GM19463 (cell line): ENCODE data around the gene MYRF.

Experiments
- ATAC-seq: cut with Tn5 transposase; IDR thresholded peaks from one replicate; pipeline ENCODE4 v1.9.1; 2021; ENCODE audit warnings: mild to moderate bottlenecking, moderate library complexity; ENCODE audit not compliant: unreplicated experiment

The MYRF gene

DNA sequence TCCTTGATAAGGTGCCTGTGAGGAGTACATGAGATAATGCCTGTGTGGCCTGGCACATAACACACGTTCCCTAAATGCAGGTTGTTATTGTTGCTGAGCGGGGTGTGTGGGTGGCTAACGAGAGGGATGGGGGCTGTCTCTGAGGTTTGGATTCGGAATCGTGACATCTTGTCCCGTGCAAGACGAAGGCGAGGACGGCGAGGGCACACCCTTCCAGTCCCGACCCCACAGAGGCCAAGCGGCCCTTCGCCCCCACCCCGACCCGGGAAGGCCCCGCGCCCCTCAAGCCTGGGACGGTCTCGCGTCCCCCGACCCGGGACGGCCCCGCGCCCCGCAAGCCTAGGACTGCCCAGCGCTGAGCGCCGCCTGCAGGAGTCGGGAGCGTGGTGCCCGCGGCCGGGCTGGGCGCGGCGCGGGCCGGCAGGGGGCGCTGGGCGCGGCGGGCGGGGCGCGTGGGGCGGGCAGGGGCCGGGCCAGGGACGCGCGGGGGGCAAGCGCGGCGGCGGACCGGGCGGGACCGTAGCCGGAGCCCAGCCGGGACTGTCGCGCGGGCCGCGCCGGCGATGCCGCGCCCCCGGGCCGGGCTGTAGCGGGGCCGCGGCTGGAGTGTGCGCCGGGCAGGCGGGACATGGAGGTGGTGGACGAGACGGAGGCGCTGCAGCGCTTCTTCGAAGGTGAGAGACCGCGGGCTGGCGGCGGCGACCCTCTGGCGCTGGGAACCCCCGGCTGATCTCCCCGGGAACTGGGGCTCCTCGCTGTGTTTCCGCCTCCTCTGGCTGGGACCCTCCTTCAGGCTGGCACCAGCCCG lies at the start of gene MYRF:
Gene MYRF (plus strand): TSS at position 520 of the 808 bp plus-strand sequence. CDS start 109 bp downstream, at position 629.
- ATAC-seq = peak; percentile 45

DNA sequence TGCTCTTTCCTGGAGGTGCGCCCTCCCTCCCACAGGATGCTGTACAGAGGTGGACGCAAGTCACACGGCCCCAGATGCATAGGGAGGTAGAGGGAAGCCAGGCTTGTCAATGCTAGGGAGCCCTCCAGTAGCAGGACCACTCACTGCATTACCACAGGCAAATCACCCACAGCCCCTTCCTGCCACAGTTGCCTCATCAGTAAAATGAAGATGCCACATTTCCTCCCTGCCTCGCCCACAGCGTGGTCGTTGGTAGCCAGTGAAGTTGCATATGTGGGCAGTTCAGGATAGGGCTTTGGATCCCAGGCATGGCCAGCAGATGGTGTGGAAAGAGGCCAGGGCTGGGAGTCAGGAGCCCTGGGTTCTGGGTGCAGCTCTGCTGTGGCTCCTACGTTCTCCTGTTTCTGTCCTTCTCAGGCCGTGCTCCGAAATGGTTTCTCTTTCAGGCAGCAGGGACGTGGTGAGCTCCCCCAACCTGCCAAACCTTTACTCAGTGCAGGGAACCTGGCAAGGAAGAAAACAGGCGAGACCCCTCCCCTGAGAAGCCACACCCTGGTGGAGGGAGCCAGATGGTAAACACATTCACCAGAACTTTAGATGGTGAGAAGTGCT lies 49.6 kb upstream of the MYRF start:
- ATAC-seq = no peak

DNA sequence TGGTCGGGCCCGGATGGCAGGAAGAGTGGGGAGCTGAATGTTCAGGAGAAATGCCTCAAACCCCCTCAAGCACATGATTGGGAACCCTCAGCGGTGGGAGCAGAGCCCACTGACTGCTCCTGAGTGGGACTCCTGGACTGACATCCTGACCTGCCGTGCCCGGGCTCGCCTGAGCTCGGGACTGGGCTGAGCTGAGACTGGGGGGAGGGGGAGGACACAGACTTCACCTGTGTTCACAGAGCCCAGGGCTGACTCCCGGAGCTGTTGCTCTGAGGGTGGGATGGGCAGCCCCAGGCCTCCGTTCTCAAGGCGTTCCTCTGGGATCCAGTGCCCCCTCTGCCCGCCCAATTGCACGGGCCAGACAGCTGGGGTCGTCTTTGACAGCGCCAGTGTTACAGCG lies 47.6 kb upstream of the MYRF start:
- ATAC-seq = no peak

DNA sequence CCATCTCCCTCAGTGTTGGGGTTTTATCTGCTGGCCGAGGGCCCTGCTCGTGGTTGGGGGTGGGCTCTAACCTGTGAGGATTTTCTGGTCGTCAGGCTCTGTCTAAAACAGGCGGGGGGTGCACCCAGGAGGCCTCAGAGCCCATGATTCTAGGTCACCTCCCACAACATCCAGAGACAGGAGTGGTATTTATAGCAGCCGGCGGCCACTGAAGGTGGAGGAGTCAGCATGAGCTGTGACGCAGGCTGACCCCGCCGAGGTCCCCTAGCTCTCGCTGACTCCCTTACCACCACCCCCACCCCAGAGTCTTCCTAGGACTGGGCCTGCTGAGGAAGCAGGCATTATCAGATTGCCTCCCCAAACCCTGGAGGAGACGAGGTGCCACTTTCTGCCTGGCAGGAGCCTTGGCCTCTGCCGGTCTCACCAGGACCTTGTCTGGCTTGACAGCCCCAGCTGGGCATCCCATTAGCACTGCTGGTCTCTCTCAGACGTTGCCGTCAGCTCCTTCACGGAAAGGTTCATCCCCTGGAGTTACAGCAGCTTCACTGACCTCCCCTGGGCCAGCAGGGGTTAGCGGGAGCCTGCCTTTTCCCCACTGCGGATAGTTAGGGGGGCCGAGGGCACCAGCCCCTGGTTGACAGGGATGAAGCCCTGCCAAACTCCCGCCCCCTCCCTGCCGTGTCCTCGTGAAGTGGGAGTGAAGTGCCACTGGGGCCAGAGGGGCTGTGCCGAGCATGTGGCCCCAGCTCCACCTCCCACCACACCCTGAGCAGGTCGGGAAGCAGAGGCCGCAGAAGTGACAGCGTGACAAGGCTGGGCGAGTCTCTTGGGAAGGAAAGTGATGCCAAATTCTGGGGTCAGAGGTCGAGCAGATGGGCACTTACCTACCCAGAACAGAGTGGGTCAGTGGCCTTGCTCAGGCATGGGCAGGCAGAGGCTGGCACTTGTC lies 45.7 kb upstream of the MYRF start:
- no peak for ATAC-seq

DNA sequence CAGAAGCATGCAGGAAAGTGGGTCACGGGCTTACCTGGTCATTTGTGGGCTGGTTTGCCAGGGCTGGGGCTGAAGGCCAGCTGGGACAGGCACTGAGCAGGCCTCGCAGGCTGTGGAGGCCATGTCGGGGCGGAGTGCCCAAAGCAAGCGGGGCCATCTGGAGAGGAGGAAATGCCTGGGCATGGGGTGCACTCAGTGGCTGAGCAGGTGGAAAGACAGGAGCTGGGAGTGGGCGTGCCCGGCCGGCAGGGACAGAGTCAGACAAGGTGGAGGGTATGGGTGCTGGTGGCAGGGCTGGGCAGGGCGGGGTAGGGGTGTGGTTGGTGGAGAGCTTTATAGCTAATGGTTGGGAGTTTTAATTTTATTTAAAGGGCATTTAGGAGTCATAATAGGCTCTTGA lies 44.9 kb upstream of the MYRF start:
- ATAC-seq = no peak

DNA sequence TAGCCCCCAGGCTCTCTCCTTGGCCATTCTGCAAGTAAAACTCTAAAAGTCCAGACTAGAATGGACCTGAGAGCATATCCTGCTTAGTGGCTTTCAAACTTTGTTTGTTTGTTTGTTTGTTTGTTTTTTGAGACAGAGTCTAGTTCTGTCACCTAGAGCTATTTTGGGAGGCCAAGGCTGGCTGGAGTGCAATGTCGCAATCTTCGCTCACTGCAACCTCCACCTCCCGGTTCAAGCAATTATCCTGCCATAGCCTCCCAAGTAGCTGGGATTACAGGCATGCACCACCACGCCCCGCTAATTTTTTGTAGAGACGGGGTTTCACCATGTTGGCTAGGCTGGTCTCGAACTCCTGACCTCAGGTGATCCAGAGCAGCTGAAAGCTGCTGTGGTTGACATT lies 43.3 kb upstream of the MYRF start:
- ATAC-seq = no peak

DNA sequence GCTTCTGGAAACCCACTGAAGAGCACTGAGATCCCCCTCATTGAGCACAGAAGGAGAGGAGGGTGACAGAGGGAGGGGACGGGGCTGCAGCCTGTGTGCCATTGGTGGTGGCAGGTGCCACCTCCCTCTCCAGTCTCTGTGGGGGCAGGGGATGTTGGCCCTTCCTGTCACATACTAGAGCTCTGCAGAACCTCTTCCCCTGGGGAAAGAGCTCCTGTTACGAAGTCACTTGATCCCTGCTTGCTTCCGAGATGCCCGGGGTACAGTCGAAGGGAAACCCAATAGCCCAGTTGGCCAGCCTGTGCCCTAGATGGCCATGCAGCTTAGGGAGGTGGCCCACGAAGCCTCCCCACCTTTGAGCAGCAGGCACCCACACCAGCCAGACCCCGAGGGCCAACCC lies 42.9 kb upstream of the MYRF start:
- no peak for ATAC-seq

DNA sequence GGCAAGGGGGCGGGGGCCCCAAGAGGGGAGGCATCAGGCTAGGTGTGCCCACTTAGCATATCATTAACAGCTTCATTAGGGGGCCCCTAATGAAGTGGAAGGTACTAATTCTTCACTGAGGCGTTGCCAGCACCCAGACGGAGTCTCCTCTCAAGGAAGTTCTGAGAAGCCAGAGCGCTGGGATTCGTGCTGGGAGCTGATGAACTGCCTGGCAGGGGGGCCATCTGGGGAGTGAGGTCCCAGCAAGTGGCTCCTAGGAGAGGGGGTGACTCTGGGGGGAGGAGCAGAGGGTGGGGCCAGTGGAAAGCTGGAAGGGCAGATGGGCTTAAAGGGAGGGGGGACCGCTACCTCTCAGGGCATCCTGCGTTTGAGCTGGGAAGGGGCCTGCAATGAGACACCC lies 42.4 kb upstream of the MYRF start:
- ATAC-seq = no peak

DNA sequence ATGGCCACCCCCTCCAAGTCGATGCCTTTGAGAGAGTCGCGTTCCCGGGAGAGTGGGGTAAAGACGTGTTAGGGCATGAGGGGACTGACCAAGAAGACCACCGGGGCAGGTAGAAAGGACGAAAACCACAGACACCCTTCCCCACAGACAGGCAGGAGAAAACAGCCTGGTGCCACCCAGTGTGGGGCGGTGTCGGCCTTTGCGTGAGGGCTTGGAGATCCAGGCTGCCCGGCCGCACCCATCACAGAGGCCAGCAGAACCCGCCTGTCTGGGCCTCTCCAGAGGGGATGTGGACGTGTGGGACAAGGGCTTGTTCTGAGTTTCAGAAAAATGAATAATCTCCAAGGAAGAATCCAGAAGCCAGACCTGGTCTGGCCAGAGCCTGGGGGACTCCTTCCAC lies 41.4 kb upstream of the MYRF start:
- no peak for ATAC-seq

DNA sequence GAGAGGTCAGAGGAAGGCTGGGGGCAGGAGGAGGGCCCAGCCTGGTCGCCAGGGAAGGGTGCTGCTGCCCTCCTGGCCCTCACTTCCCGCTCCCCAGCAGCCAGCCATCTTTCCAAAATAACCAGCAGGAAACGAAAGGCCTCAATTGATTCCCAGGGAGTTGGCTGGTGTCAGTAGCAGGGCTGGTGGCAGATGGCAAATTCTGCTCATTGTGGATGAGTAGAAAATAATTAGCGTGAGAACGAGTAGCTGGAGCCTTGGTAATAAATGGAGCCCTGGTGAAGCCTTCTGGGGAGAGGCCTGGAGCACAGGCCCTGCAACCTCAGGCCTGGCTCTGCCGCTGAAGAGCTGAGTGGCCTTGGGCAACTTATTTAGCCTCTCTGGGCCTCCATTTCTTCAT lies 40.9 kb upstream of the MYRF start:
- no peak for ATAC-seq

DNA sequence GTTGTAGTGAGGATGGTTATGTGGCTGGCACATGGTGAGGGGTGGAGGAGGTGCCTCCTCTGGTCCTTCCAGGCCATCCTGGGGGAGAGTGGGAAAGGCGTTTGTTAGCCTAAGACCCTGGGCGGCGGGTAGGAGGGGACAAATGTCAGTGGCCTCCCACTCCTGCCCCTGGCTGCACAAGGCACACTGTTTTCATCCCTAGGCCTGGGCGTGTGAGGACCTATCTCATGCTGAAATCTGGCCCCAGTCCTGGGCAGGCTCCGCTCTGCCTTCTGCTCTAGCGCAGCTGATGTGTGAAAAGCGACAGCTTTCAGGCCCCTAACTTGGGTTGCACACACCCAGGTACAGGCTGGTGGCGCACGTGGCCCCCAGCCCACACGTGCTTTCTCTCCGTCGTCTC lies 40.1 kb upstream of the MYRF start:
- no peak for ATAC-seq

DNA sequence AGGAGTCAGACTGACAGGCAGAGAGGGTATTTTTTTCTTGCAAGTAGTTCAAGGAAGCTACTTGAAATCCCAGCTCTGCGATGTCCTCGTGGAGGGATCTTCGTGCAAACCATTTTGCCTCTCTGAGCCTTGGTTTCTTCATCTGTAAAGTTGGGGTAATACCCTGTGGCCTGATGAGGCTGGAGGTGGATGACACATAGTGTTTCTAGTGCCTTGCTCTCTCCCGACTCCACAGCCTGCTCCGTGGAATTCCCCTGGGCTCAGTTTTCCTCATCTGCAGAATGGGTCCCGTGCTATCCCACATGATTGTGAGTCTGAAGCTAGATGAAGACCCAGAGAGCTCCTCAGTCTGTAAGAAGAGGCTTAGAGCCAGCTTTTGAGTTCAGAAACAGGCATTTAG lies 39.6 kb upstream of the MYRF start:
- no peak for ATAC-seq

DNA sequence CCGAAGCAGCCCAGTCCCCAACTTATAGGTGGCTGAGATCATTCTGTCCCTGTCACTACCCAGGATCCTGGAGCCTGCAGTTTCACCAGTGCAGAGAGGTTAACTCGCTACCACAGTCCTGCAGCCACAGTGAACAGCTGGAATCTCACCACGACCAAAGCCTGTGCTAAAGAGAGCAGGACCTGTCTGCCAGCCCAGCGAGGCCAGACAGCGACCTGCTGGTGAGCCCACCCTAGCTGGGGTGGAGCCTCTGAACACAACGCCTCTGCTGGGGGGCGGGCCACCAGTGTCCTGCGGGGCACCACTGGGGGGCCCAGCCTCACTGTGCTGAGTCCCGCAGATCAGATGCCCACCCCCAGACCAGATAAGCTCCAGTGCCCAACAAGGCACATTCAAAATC lies 39.0 kb upstream of the MYRF start:
- no peak for ATAC-seq

DNA sequence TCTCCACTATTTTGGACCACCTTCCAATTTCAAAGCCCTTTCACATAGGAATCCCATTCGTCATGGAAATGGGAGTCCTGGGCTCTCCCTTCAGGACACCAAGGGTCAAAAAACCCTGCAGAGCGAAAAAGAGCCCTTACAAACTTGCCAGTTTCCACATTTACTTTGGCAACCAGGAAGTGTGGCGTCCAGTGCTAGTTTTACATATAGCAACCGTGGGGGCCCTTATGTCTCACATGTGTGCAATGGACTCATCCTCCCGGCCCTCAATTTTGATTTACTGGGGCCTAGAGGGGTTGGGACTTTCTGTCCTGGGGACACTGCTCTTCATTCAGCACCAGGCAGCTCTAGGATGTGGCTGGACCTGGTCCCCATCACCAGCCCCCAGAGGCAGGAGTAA lies 38.5 kb upstream of the MYRF start:
- no peak for ATAC-seq

DNA sequence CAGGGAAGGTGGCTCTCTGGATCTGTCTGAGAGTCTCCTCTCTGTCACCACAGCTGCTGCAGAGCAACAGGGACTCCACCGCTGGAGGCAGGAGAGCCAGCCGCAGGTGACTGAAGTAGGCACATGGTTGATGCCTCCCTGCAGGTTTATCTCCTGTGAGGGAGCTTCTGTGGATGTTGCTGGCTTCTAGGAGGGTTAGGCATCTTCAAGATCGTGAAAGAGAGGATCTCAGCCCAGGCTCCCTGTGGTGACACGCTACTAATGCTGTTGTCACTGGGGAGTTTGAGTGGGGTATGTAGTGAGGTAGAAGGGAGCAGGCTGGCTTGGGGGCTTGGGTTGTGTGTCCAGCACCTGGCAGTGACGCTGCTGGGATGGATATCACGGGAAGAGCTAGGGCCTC lies 38.1 kb upstream of the MYRF start:
- no peak for ATAC-seq

DNA sequence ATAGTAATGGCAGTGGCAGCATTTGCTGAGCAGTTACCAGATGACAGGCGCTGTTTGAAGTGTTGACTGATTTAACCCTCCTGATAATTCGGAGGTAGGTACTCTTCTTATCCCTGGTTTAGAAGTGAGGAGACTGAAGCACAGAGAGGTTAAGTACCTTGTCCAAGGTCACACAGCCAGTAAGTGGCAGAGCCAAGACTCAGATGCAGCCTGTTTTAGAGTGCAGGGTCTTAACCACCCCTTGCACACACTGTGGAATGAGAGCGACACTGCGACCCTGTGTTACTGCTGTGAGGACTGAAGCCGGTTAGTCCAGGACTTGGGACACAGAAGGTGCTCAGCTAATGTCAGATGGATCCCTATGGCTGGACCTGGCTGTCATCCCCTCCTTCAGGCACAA lies 37.5 kb upstream of the MYRF start:
- no peak for ATAC-seq

DNA sequence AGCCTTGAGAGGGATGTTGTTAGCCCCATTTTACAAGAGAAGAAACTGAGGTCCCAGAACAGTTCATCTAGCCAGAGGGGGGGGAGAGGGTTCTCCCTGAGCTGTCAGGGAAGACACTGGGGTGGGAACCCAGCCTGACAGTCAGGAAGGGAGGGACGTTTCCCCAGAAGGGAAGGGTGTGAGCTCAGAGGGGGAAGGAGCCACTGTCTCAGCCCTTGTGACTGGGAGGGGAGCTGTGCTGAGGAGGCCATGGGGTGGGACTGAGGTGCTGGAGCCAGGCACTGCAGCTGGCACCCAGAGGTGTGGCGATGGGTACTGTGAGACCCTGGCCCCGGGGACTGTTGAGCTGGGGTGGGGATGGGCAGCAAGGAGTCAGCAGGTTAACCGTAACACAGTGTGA lies 36.6 kb upstream of the MYRF start:
- ATAC-seq = no peak

DNA sequence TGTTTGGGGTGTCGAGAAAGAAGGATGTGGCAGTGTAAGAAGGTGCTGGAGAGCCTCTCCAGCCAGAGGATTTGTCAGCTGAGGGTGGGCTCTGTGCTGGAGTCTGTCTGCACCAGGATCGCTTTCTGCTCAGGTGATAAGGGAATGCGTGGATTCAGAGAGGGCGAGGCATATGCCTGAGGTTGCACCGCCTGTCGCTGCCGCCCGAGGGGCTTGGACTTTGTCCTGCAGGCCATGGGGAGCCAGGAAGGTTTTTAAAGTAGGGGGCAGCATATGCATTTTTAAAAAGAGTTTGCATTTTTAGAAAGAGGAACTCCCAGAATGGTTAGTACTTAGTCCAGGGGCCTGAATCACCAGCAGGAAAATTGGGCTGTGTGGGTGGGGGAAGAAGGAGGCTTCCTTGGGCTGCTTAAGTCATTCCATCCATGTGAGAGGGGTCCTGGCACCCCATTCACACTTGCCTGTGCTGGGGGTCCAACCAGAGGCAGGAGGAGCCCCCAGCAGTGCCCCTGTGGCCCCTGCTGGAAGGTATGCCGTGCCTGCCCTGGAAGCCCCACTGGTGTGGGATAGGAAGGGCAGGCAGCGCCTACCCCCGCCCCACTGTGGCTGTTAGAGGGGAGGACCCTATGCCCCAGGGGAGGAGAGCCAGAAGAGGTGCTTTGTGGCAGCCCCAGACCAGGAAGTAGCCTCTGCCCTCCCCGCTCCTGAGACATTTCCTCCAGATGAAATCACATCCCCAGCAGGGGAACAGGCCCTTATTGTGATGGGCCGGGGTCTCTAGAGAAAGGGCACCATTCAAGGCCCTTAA lies 35.8 kb upstream of the MYRF start:
- ATAC-seq = no peak

DNA sequence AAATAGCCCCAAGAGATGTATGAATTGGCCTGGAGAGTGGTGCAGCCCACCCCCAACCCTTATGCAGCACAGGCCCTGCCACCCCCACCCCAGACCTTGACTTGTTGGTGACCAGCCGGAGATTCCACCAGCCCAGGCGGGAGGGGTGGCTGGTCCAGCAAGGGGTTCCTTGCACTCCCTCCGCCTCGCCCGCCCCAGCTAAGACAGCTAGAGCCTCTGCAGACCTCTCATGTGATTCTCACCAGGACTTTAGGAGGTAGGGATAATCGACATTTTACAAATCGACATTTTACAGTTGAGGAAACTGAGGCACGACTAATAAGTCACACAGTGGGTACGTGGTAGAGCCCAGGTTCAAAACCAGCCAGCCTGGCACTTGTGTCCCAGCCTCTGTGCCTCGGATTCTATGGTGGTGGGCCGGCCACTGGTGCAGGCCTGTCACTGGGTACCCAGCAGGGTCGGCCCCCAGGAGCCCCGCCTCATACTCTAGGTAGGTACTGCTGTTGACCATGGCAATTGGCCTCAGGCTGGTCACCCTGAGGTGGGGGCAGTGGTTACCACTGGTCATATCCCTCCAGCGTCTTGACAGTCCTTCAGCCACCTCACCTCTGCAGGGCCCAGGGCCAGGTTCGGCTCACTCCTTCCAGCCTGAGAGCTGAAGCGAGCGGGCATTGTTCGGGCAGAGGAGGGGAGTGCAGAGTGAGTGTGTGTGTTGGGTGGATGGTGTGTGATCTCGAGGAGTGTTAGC lies 35.0 kb upstream of the MYRF start:
- no peak for ATAC-seq

DNA sequence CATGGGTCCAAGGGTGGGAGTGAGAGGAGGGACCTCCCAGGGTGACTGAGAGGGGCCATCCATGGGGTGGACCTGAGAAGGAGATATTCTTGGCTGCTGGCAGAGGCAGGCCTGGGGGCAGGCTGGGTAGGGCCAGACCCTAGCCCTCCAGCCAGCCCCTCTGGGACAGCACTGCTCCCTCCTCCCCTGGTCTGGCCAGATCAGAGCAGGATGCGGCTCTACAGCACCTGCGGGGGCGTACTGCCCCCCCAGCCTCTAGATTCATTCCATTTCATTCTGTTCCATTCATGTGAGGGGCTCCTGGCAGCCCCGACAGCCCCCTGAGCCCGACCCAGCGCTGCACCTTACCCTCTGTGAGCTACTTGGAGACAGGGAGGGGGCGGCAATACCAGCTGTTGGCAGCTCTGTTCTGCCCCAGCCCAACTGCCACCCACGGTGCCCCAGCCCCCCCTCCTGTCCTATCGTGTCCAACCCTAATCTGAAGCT lies 34.3 kb upstream of the MYRF start:
- no peak for ATAC-seq
